ENCODE results near the gene ANO9. TPM values are rescaled to one million over a fixed set of nuclear protein-coding genes. Genes with fewer than 3 reads are reported as not detected.

The ANO9 gene
- total RNA-seq, 1 donor from 2014 or later, result 31.0 TPM

DNA sequence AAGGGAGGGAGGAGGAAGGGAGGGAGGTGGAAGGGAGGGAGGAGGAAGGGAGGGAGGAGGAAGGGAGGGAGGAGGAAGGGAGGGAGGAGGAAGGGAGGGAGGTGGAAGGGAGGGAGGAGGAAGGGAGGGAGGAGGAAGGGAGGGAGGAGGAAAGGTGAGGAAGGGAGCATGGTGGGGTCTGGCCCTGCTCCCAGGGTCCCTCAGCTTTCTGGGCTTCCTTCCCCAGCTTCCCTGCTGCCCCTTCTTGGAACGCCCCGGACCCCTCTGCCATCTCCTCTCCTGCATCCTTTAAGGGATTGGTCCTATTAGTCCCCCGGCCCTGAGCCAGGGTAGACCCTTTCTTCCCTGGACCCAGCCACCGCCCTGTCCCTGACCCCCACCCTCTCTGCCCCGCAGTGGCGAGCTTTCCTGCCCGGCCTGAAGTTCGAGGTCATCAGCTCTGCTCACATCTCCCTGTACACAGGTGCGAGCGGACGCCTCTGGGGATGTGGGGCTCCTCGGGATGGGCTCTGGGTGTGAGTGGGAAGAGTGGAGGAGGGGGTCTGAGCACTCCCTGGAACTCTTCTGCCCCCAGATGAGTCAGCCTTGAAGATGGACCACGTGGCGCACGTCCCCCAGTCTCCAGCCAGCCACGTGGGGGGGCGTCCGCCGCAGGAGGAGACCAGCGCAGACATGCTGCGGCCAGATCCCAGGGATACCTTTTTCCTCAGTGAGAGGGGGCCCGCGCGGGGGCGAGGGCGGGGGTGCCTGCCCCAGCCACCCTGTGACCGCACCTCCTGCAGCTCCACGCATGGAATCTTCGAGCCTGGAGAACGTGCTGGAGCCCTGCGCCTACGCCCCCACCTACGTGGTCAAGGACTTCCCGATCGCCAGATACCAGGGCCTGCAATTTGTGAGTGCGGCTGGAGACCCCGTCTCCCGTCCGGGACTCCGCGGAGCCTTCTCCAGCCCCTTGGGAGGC lies 66.5 kb downstream of the ANO9 start:
- Mint-ChIP-seq H3K9me3 (ENCODE audit: low read depth) (no peaks in the 10 kb centered on the region), H3K27me3 (no peaks in the 10 kb centered on the region), H3K36me3 (ENCODE audit: insufficient read depth) (peaks cover 28% of the 10 kb centered on the region), H3K27ac (no peak overlapping the region), H3K4me3 (ENCODE audit: low read depth) (no peak overlapping the region), H3K4me1 (ENCODE audit: low read depth) (peaks cover 8% of the 10 kb centered on the region)
- TF ChIP-seq, protein P1, sequence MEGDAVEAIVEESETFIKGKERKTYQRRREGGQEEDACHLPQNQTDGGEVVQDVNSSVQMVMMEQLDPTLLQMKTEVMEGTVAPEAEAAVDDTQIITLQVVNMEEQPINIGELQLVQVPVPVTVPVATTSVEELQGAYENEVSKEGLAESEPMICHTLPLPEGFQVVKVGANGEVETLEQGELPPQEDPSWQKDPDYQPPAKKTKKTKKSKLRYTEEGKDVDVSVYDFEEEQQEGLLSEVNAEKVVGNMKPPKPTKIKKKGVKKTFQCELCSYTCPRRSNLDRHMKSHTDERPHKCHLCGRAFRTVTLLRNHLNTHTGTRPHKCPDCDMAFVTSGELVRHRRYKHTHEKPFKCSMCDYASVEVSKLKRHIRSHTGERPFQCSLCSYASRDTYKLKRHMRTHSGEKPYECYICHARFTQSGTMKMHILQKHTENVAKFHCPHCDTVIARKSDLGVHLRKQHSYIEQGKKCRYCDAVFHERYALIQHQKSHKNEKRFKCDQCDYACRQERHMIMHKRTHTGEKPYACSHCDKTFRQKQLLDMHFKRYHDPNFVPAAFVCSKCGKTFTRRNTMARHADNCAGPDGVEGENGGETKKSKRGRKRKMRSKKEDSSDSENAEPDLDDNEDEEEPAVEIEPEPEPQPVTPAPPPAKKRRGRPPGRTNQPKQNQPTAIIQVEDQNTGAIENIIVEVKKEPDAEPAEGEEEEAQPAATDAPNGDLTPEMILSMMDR (IDR thresholded peaks at IDR 0.05; ENCODE audit: unreplicated experiment), result no peak
- DNase-seq (ENCODE audit: low spot score, unreplicated experiment), result no peak

DNA sequence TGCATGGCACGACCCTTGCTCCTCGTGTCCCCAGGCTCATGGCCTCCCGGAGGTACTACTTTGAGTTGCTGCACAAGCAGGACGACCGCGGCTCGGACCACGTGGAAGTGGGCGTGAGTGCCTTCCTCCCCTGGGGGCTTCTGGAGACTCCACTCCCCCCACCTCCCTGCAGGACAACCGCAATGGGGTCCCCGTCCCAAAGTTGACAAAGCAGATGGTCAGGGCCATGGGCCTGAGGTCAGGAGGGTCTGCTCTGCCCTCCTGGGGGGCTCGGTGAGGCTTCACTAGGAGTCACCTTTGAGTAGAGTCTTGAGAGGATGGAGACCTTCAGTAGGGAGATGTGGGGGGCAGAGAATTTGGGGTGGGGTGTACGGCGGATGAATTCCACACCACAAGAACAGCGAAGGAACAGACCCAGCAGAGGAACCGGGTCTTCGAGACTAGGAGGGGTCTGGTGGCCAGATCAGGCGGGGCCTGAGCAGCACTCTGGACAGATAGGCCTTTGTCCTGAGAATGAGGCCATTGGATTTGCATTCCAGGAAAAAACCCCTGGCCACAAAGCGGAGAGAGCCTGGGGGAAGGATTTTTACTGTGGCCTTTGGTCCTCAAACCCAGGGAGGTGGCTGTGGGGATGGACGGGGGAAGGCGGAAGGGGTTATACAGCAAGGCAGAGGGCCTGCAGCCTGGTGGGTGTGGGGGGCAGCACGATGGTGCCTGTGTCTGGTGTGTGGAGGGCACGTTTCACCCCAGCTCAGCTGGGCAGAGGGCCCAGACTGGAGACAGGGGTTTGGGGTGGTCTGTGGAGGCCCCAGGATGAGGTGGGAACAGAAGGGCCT lies 67.9 kb downstream of the ANO9 start:
- Mint-ChIP-seq H3K27ac (peak overlapping the region; percentile 85), H3K4me3 (ENCODE audit: low read depth) (no peak overlapping the region), H3K4me1 (ENCODE audit: low read depth) (peaks cover 9% of the 10 kb centered on the region), H3K27me3 (no peaks in the 10 kb centered on the region), H3K36me3 (ENCODE audit: insufficient read depth) (peaks cover 28% of the 10 kb centered on the region), H3K9me3 (ENCODE audit: low read depth) (no peaks in the 10 kb centered on the region)
- TF ChIP-seq, protein P1 (IDR thresholded peaks at IDR 0.05; ENCODE audit: unreplicated experiment), result no peak
- DNase-seq (ENCODE audit: low spot score, unreplicated experiment), result no peak

DNA sequence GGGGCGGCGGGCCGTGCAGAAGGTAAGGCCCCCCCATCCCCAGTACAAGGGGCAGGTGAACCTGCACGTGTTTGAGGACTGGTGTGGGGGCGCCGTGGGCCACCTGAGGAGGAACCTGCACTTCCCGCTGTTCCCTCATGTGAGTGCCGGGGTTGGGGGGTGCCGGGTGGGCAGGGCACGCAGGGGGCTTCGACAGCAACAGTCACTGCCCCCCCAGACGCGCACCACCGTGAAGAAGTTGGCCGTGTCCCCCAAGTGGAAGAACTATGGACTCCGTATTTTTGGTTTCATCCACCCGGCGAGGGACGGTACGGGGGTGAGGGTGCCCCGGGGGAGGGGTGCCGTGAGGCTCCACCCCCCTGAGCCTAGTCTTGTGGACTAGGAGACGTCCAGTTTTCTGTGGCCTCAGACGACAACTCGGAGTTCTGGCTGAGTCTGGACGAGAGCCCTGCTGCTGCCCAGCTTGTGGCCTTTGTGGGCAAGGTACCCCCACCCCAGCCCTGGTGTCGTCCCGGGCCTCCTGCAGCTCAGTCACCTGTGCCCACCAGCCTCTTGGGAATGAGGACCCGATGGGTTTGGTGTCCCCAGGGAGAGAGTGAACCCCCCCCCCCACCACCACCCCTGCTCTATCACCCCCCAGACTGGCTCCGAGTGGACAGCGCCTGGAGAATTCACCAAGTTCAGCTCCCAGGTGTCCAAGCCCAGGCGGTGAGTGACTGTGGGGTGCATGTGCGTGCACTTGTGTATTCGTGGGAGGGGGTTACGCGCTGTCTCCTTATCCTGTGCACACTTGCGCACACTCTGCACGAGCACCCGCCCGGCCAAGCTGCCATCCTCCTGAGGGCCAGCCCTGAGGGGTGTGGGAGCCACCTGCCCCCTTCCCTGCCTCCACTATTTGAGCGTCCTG lies 68.7 kb downstream of the ANO9 start:
- no peak for DNase-seq (ENCODE audit: low spot score, unreplicated experiment)
- H3K27ac Mint-ChIP-seq, result no peak overlapping the region
- H3K4me3 Mint-ChIP-seq (ENCODE audit: low read depth), result no peak overlapping the region
- H3K4me1 Mint-ChIP-seq (ENCODE audit: low read depth), result peaks cover 10% of the 10 kb centered on the region
- H3K36me3 Mint-ChIP-seq (ENCODE audit: insufficient read depth), result peaks cover 19% of the 10 kb centered on the region
- H3K27me3 Mint-ChIP-seq, result no peaks in the 10 kb centered on the region
- no peaks in the 10 kb centered on the region for H3K9me3 Mint-ChIP-seq (ENCODE audit: low read depth)
- TF ChIP-seq, protein P1 (IDR thresholded peaks at IDR 0.05; ENCODE audit: unreplicated experiment), result no peak

DNA sequence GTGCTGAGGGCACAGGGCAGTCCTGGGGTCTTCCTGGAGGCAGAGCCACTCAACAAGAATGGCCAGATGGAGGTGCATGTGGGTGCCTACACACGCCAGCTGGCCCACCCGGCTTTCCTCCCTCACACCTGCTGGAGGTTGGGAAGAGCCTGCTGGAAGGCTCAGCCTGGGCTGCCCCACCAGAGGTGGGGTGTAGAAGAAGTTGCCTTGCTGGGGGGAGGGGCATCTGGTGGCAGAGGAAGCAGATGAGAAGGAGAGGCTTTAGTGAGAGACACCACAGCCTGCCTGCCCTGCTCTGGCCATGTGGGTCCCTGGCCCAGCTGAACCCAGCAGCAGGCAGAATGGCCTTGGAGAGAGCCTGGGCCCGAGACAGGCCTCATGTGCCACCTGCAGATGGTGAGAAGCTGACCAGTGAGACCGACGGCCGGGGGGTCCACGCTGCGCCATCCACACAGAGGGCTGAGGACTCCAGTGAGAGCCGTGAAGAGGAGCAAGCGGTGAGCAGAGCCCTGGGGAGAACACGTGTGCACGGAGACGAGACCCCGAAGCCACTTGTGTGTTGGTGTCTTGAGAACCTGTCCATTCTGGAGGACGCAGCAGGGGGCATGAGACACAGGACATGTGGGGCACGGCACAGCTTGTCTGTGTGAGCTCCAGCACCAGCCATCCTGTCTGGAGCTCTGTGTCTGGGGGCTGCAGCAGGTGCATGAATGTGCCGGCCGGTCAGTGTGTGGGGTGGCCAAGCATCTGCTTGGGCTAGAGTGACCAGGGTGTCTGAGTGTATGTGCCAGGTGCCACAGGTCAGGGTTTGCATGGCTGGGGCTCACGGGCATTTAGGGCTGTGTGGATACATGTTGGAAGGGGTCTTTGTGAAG lies 69.9 kb downstream of the ANO9 start:
- peaks cover 6% of the 10 kb centered on the region for H3K27me3 Mint-ChIP-seq
- peaks cover 16% of the 10 kb centered on the region for H3K36me3 Mint-ChIP-seq (ENCODE audit: insufficient read depth)
- no peaks in the 10 kb centered on the region for H3K9me3 Mint-ChIP-seq (ENCODE audit: low read depth)
- DNase-seq (ENCODE audit: low spot score, unreplicated experiment), result no peak
- H3K4me1 Mint-ChIP-seq (ENCODE audit: low read depth), result peaks cover 10% of the 10 kb centered on the region
- TF ChIP-seq, protein P1 (IDR thresholded peaks at IDR 0.05; ENCODE audit: unreplicated experiment), result no peak
- H3K27ac Mint-ChIP-seq, result peak overlapping the region; percentile 76
- peak overlapping the region; percentile 61 for H3K4me3 Mint-ChIP-seq (ENCODE audit: low read depth)

Data from progenitor cell of endocrine pancreas (in vitro differentiated cells).